ENCODE measurements around the gene BANP.

GRCh38 chr16:87974178-87974577 lies 22.9 kb downstream of the BANP start:
- TF ChIP-seq CTCF (IDR thresholded peaks at IDR 0.05) (no peak), MAX (CRISPR knock-in tag; IDR thresholded peaks at IDR 0.05) (no peak), ZNF138 (CRISPR knock-in tag; conservative IDR thresholded peaks at IDR 0.05) (no peak), ZNF263 (CRISPR knock-in tag; IDR thresholded peaks at IDR 0.05; ENCODE audit: low read depth) (no peak), RORB (CRISPR knock-in tag; IDR thresholded peaks at IDR 0.05) (no peak), ATF6 (CRISPR knock-in tag; IDR thresholded peaks at IDR 0.05) (no peak), ESRRA (CRISPR knock-in tag; IDR thresholded peaks at IDR 0.05; ENCODE audit: borderline replicate concordance) (no peak), GABPB1 (CRISPR knock-in tag; IDR thresholded peaks at IDR 0.05) (no peak)

Measured in WTC11 (cell line).